Measurements from ENCODE around the gene VPS13A.

DNA sequence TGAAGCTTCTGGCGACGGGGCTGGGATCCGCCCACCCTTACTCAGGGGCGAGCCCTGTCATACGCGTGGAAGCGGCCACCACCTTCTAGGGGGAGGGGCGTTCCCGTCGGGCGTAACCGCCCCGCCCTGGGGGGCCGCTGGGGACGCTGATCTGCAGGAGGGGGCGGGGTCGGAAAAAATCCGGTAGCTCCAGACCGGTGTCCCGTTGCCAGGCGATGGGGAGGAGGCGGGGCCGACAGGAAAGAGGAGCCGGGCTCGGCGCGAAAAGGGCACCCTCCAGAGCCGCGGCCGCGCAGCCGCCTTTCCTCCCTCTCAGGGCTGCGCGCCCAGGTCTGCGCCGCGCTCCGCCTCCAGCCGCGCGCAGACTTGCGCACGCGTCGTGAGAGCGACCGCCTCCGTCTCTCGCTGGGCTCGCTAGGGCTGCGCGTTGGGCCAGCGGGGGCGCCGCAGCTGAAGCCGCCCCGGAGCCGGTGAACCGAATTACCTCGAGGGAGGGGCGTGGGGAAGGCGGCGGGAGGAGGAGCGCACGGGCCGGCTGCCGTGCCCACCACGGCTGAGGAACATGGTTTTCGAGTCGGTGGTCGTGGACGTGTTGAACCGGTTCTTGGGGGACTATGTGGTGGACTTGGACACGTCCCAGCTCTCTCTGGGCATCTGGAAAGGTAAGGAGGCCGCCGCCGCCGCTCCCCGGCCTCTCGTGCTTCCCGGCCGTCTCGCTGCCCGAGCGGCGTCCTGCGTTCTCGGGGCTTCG, at the start of gene VPS13A:
- TF ChIP-seq ZNF274 (IDR thresholded peaks at IDR 0.05; ENCODE audit: low read depth, low read length) (no peak), YY1 (IDR thresholded peaks at IDR 0.05; ENCODE audit: insufficient read depth, insufficient read length) (no peak)

All from NT2/D1 (cell line).